ENCODE measurements around the gene UBL4B.

Gene UBL4B

DNA sequence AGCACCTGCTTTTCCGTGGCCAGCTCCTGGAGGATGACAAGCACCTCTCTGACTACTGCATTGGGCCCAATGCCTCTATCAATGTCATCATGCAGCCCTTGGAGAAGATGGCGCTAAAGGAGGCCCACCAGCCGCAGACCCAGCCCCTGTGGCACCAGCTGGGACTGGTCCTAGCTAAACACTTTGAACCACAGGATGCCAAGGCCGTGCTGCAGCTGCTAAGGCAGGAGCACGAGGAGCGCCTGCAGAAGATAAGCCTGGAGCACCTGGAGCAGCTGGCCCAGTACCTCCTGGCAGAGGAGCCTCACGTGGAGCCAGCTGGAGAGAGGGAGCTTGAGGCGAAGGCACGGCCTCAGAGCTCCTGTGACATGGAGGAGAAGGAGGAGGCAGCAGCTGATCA is 413 bp downstream of the UBL4B start:
- no peak for DNase-seq (ENCODE audit: low read depth in 1 of 2, low spot score in 1 of 2)

DNA sequence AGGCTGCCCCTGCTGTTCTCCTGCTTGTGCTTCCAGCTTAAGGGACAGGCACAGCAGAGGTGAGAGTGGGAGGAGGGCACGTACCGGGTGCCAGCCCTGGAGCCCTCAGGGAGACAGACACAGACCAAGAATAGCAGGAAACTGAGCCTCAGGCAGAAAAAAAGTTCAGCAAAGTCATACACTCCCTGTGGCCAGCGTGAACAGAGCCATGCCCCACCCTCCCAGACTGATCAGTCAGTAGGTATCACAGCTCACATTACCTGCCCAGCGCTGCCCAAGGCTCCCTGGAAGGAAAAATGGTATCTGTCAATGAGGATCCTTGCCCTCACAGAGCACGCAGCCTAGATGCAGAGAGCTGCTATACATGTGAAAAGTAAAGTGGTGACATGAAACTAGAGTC is 1.3 kb downstream of the UBL4B start:
- no peak for DNase-seq (ENCODE audit: low read depth in 1 of 2, low spot score in 1 of 2)

GRCh38 chr1:110114173-110114572 is 1.9 kb downstream of the UBL4B start:
- DNase-seq (ENCODE audit: low read depth in 1 of 2, low spot score in 1 of 2): no peak

DNA sequence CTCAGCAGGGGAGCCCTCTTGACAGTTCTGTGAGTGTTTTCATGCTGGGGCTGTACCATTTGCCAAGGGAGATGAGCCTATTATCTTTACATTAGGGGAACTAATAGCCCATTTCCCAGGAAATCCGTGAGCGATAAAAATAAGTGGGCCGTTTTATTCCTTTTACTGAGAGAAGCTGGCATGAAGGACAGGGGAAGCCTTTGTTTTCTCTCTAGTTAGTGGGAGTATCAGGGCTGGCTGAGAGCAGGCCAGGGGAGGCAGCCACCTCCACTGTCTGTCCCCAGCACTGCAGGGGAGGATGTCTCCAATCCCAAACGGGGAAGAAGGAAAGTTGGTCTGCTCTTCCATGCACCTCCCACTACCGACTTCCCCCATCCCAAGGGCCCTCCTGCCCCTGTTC is 2.5 kb downstream of the UBL4B start:
- DNase-seq (ENCODE audit: low read depth in 1 of 2, low spot score in 1 of 2): no peak

GRCh38 chr1:110118636-110119396 is 6.6 kb downstream of the UBL4B start:
- peak in 1 of 2 donors; percentile 20 for DNase-seq (ENCODE audit: low read depth in 1 of 2, low spot score in 1 of 2)

DNA sequence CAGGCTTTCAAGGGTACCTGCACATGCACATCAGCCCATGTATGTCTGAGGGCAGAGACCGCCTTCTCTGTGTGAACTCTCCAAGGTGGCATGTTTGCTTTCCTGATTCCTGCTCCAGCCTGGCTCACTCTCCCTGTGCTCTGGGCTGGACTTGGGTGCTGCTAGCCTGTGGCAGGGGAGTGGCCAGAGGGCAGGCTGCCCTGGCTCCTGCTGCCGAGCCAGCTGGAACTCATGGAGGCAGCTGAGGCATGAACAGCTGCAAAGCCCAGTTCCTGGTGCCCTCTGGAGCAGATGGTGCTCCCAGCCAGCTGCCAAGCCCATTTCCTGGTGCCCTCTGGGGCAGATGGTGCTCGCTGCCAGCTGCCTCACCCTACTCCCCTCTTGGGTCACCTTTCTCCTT is 7.6 kb downstream of the UBL4B start:
- DNase-seq (ENCODE audit: low read depth in 1 of 2, low spot score in 1 of 2): no peak

DNA sequence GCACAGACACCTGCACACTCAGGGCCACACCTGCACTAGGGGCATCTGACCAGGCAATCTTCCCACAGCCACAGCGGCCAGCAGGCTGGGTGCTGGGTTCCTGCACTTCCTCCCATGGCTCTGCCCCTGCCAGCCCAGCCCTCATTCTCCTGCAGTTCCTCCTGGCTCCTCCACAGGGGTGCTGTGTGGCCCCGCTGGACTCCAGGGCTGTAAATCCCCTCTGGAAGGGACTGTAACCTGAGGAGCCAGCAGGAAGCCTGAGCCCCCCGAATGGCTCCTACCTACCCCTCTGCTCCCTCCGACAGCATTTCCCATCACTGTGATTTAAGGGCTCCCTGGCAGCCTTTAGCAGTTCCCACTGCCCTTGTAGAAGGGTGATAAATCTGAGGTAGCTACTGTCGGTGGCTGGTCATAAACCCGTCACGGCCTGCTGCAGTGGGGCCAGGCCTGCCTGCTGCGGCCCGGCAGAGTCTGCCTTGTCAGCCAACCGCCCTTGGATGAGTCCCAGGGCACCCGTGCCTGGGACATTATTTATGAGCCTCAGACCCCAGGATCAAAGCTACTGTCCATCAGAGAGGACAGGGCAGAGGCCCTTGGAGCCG is 8.8 kb downstream of the UBL4B start:
- DNase-seq (ENCODE audit: low read depth in 1 of 2, low spot score in 1 of 2): no peak

- no peak for DNase-seq (ENCODE audit: low read depth in 1 of 2, low spot score in 1 of 2)
These were observed 11.0 kb downstream of the UBL4B start for GRCh38 chr1:110123224-110123623.

DNA sequence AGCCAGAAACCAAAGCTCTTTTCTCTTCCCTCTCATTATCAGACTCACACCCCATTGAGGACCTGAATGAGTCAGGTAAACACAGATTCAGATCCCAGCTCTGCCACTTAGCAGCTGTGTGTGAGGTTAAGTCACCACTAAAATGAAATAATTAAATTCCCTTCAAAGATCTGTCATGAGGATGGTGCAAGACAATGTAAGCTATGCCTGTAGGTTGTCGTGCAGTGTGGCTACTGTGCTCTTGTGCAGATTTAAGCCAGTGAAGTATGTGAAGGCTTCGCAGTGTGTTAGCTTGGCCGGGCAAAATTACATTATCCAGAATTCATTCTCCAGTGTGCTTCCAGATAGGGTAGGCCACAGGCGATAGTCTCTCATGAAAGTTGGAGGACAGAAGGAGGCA is 13.6 kb downstream of the UBL4B start:
- DNase-seq (ENCODE audit: low read depth in 1 of 2, low spot score in 1 of 2): no peak

GRCh38 chr1:110130113-110130591 is 17.9 kb downstream of the UBL4B start:
- no peak for DNase-seq (ENCODE audit: low read depth in 1 of 2, low spot score in 1 of 2)

- DNase-seq (ENCODE audit: low read depth in 1 of 2, low spot score in 1 of 2): no peak
These were observed 18.7 kb downstream of the UBL4B start for GRCh38 chr1:110130989-110131388.

GRCh38 chr1:110132682-110133081 is 20.4 kb downstream of the UBL4B start:
- DNase-seq (ENCODE audit: low read depth in 1 of 2, low spot score in 1 of 2): no peak

DNA sequence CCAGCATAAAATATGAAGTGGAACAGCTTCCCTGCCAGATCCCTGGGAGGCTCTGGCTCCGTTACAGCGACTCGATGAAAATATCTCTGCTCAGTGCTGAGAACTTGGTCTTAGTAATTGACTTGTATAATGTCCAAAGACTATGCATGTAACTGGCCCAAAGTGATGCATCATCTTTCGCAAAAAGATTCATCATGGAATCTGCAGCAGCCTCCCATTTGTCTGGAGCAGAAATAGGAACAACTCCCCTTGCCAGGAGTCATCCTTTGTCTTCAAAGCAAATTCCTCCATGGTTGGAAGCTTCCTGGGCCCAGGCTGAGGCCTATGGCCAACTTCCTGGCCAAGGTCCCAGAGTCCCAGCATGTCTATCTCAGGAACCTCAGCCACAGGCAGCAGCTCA is 21.2 kb downstream of the UBL4B start:
- DNase-seq (ENCODE audit: low read depth in 1 of 2, low spot score in 1 of 2): no peak

- DNase-seq (ENCODE audit: low read depth in 1 of 2, low spot score in 1 of 2): no peak
These were observed 21.9 kb downstream of the UBL4B start for GRCh38 chr1:110134050-110134595.

DNA sequence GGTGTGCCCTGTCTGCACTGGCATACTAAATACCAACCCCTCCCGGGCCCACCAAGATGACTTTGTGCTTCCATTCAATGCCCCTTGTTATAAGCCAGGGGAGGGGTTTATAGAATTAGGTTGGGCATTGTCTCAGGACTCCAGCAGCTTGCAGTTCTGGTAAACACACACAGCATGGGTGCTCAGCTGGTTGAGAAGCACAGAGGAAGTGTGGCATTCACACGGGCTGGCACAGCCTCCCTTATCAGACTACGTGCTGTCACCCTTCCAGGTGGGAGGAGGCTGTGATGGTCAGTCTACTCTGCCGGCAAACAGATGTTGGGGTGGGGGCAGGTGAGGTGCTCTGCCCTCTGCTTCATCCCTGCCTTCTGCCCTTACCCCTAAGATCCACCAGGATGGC is 23.0 kb downstream of the UBL4B start:
- no peak for DNase-seq (ENCODE audit: low read depth in 1 of 2, low spot score in 1 of 2)

DNA sequence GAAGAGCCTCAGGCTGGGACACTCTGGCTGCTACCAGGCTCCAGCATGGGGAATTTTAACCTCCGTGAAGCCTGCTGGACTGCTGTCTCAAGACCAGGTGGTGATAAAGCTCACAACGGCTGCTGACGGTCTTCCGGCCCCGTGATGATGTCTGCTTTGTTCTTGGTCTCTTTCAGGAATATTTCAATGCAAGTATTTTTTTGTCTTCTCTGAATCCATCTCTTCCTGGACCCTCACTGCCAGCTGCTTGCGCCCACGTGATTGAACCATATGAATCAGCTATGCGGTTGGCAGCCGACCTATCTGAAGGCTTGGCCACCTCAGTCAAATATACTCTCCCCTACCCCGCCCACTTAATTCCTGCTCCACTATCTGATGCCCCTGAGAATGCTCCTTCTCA is 23.4 kb downstream of the UBL4B start:
- DNase-seq (ENCODE audit: low read depth in 1 of 2, low spot score in 1 of 2): no peak

- no peak for DNase-seq (ENCODE audit: low read depth in 1 of 2, low spot score in 1 of 2)
These were observed 24.7 kb downstream of the UBL4B start for GRCh38 chr1:110136911-110137310.

GRCh38 chr1:110138956-110139355 is 26.7 kb downstream of the UBL4B start:
- DNase-seq (ENCODE audit: low read depth in 1 of 2, low spot score in 1 of 2): no peak

DNA sequence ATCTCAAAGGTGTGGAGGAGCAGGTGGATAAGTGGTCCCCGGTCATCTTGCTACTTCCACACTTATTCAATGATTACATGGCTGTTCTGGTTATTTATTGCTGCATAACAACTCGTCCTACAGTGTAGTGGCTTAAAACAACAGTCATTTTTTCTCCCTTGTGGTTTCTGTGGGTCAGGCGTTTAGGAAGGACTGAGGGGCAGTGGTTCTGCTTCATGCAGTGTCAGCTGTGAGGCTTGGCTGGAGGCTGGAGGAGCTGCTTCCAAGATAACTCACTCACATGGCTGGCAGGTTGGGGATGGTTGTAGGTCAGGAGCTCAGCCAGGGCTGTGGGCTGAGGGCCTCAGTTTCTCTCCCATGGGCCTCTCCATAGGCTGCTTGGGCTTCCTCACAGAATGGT is 32.1 kb downstream of the UBL4B start:
- no peak for DNase-seq (ENCODE audit: low read depth in 1 of 2, low spot score in 1 of 2)

GRCh38 chr1:110148961-110149360 is 36.7 kb downstream of the UBL4B start:
- no peak for DNase-seq (ENCODE audit: low read depth in 1 of 2, low spot score in 1 of 2)

- DNase-seq (ENCODE audit: low read depth in 1 of 2, low spot score in 1 of 2): peak in 1 of 2 donors; percentile 13
These were observed 38.3 kb downstream of the UBL4B start, which contains the start of gene SLC6A17 for GRCh38 chr1:110150330-110151174. SLC6A17 (plus strand) TSS chr1:110150494; CDS start chr1:110166930, 16,436 bp downstream.

Measured in activated CD4-positive, alpha-beta T cell treated with anti-CD3 and anti-CD28 coated beads, Interleukin-2, amount 50 U/mL, for 24 hours (primary cell).